HCT116 (cell line): ENCODE data around the gene ST14. TPM values are rescaled to one million over a fixed set of nuclear protein-coding genes. Genes with fewer than 3 reads are reported as not detected.

ENCODE experiments used
- ATAC-seq: fragments of 200-7000 bp; cut with Tn5 transposase; 2 replicates; pipeline ENCODE4 v1.9.1; 2020; ENCODE audit warnings: mild to moderate bottlenecking, moderate library complexity
- BruUV-seq: library from RNA; stranded (reverse); fragments of 400-500 nt; replicated peaks from 2 replicates; lab custom pipeline; 2021; lab: Mats Ljungman, UMichigan
- CTCF ChIA-PET: fragments of 300-600 bp; sonication (Branson Sonifier 250); formaldehyde crosslinking; loops from one replicate; lab custom pipeline; 2021; ENCODE audit warnings: antibody characterized with exemption; lab: Charles Lee
- POLR2A ChIA-PET: fragments of 300-600, 350-600 bp; sonication (Branson Sonifier 250); formaldehyde crosslinking; loops from one replicate; lab custom pipeline; 2021; ENCODE audit warnings: antibody characterized with exemption; lab: Charles Lee
- RAD21 ChIA-PET, 2 experiments: fragments of 300-600 bp; sonication (Branson Sonifier 250); formaldehyde crosslinking; loops; one replicate each; lab custom pipeline; 2023; ENCODE audit warnings: low total read pairs in 2 of 2; ENCODE audit not compliant: uncharacterized antibody in 2 of 2, unreplicated experiment in 2 of 2, low non-redundant PET in 1 of 2; lab: Charles Lee
- DNase-seq: peaks from one replicate; pipeline ENCODE4 v3.0.0-alpha.2; 2010; ENCODE audit warnings: low read depth, low spot score
- H2AFZ ChIP-seq: fragments of 200-600 bp; shearing (Covaris generic), sonication (generic); 2 replicates; pipeline ENCODE4 v1.6.1; 2017; ENCODE audit warnings: low read depth, mixed run types, mixed read lengths, antibody characterized with exemption, low read length; ENCODE audit not compliant: poor library complexity, severe bottlenecking
- H3K27ac ChIP-seq: 2 replicates; pipeline ENCODE4 v1.5.1; 2012; ENCODE audit warnings: low read depth, low read length
- H3K27me3 ChIP-seq: fragments of 200-600 bp; sonication (generic); 2 replicates; pipeline ENCODE4 v1.6.1; 2016; ENCODE audit warnings: mixed run types, low read length, mixed read lengths; ENCODE audit not compliant: insufficient read depth
- H3K36me3 ChIP-seq, 2 experiments: fragments of 200-500 bp in 1 of 2; fragments of 200-600 bp in 1 of 2; sonication (Bioruptor generic) in 1 of 2; sonication (generic) in 1 of 2; 2 replicates each; pipeline versions ENCODE4 v1.5.1 to v1.6.1; 2014 to 2016; ENCODE audit warnings: low read length in 2 of 2, inconsistent platforms in 1 of 2, mixed read lengths in 1 of 2, mixed run types in 1 of 2; ENCODE audit not compliant: insufficient read depth in 2 of 2, control insufficient read depth in 1 of 2
- H3K4me1 ChIP-seq, 2 experiments: fragments of 200-600 bp in 1 of 2; sonication (generic) in 1 of 2; 2 replicates each; pipeline versions ENCODE4 v1.5.1 to v1.6.1; 2012 to 2017; ENCODE audit warnings: low read length in 2 of 2, inconsistent platforms in 1 of 2, mild to moderate bottlenecking in 1 of 2, mixed read lengths in 1 of 2, mixed run types in 1 of 2, moderate library complexity in 1 of 2; ENCODE audit not compliant: insufficient read depth in 2 of 2, control insufficient read depth in 1 of 2
- H3K4me2 ChIP-seq: fragments of 200-600 bp; sonication (generic); 2 replicates; pipeline ENCODE4 v1.6.1; 2017; ENCODE audit warnings: mixed run types, low read length, mixed read lengths
- H3K4me3 ChIP-seq, 2 experiments: fragments of 200-600 bp in 1 of 2; sonication (generic) in 1 of 2; replicated peaks in 1 of 2; 2 replicates each; pipeline ENCODE4 v1.5.1; 2011 to 2016; ENCODE audit warnings: low read length in 2 of 2, control low read depth in 1 of 2, low read depth in 1 of 2, mild to moderate bottlenecking in 1 of 2, mixed read lengths in 1 of 2, mixed run types in 1 of 2
- H3K79me2 ChIP-seq: fragments of 200-600 bp; sonication (generic); 2 replicates; pipeline ENCODE4 v1.6.1; 2017; ENCODE audit warnings: mild to moderate bottlenecking, mixed run types, low read length, moderate library complexity, mixed read lengths; ENCODE audit not compliant: insufficient read depth
- H3K9ac ChIP-seq: fragments of 200-600 bp; sonication (generic); 2 replicates; pipeline ENCODE4 v1.6.1; 2016; ENCODE audit warnings: low read length, mixed read lengths
- H3K9me2 ChIP-seq: fragments of 200-600 bp; sonication (generic), shearing (Covaris generic); 2 replicates; pipeline ENCODE4 v1.6.1; 2017; ENCODE audit warnings: mixed run types, mild to moderate bottlenecking, moderate library complexity; ENCODE audit not compliant: insufficient read depth
- H3K9me3 ChIP-seq, 2 experiments: fragments of 200-500 bp in 1 of 2; fragments of 200-600 bp in 1 of 2; sonication (Bioruptor generic) in 1 of 2; sonication (generic) in 1 of 2; 2 replicates each; pipeline ENCODE4 v1.6.1; 2014 to 2017; ENCODE audit warnings: low read length in 2 of 2, mixed read lengths in 2 of 2, inconsistent platforms in 1 of 2, low read depth in 1 of 2, mild to moderate bottlenecking in 1 of 2, mixed run types in 1 of 2, moderate library complexity in 1 of 2; ENCODE audit not compliant: control insufficient read depth in 1 of 2, insufficient read depth in 1 of 2
- H4K20me1 ChIP-seq: fragments of 200-600 bp; sonication (generic), shearing (Covaris generic); 2 replicates; pipeline ENCODE4 v1.6.1; 2017; ENCODE audit warnings: mixed run types, mild to moderate bottlenecking, moderate library complexity; ENCODE audit not compliant: insufficient read depth
- CEBPB ChIP-seq: IDR thresholded peaks from 2 replicates; pipeline ENCODE4 v1.6.1; 2012; ENCODE audit warnings: low read depth
- CTCF ChIP-seq, 3 experiments: fragments of 200-600 bp in 1 of 3; sonication (generic) in 1 of 3; IDR thresholded peaks in 2 of 3; conservative IDR thresholded peaks in 1 of 3; 2 replicates each; pipeline ENCODE4 v1.5.1; 2012 to 2017; ENCODE audit warnings: low read depth in 2 of 3, low read length in 2 of 3, antibody characterized with exemption in 1 of 3, borderline replicate concordance in 1 of 3, control low read depth in 1 of 3, mild to moderate bottlenecking in 1 of 3, mixed read lengths in 1 of 3, mixed run types in 1 of 3, moderate library complexity in 1 of 3; ENCODE audit not compliant: insufficient read depth in 1 of 3
- EGR1 ChIP-seq: IDR thresholded peaks from 2 replicates; pipeline ENCODE4 v1.6.1; 2012; ENCODE audit warnings: low read depth
- ELF1 ChIP-seq: IDR thresholded peaks from 2 replicates; pipeline ENCODE4 v1.6.1; 2012; ENCODE audit warnings: low read depth, borderline replicate concordance
- EZH2 ChIP-seq: fragments of 200-600 bp; sonication (generic); IDR thresholded peaks from 2 replicates; pipeline ENCODE4 v1.6.1; 2017; ENCODE audit warnings: antibody characterized with exemption, mixed run types
- EZH2phosphoT487 ChIP-seq: fragments of 200-600 bp; IDR thresholded peaks from 2 replicates; pipeline ENCODE4 v1.6.1; 2018; ENCODE audit warnings: antibody characterized with exemption, borderline replicate concordance
- POLR2AphosphoS5 ChIP-seq: IDR thresholded peaks from 2 replicates; pipeline ENCODE4 v1.6.1; 2011; ENCODE audit warnings: mild to moderate bottlenecking, low read depth, low read length, moderate library complexity
- REST ChIP-seq: IDR thresholded peaks from 2 replicates; pipeline ENCODE4 v1.6.1; 2012; ENCODE audit warnings: low read depth
- SIN3A ChIP-seq: IDR thresholded peaks from 2 replicates; pipeline ENCODE4 v1.6.1; 2012; ENCODE audit warnings: low read depth
- SP1 ChIP-seq: IDR thresholded peaks from 2 replicates; pipeline ENCODE4 v1.6.1; 2012; ENCODE audit warnings: low read depth
- YY1 ChIP-seq: IDR thresholded peaks from 2 replicates; pipeline ENCODE4 v1.6.1; 2011; ENCODE audit warnings: low read length, low read depth, moderate library complexity, mild to moderate bottlenecking; ENCODE audit not compliant: insufficient replicate concordance; ENCODE audit errors: extremely low read depth
- ZBTB33 ChIP-seq: IDR thresholded peaks from 2 replicates; pipeline ENCODE4 v1.6.1; 2011; ENCODE audit warnings: mild to moderate bottlenecking, low read length, moderate library complexity; ENCODE audit not compliant: insufficient replicate concordance; ENCODE audit errors: extremely low read depth
- ZFX ChIP-seq: fragments of 450-650 bp; IDR thresholded peaks from 2 replicates; pipeline ENCODE4 v1.6.1; 2017
- ZNF274 ChIP-seq: fragments of 200-500 bp; sonication (Bioruptor generic); IDR thresholded peaks from 2 replicates; pipeline ENCODE4 v1.6.1; 2014; ENCODE audit warnings: mild to moderate bottlenecking, low read depth, low read length, inconsistent platforms
- intact Hi-C: fragments of 100-400 bp; cut with micrococcal nuclease; formaldehyde crosslinking; loops from 2 replicates; pipeline ENCODE4 v1.10.0; 2022
- total RNA-seq: library from RNA; stranded (reverse); gene quantifications from one replicate; pipeline ENCODE4 v1.2.1, GENCODE V29; 2021; ENCODE audit not compliant: unreplicated experiment

ST14 gene
- total RNA-seq, 1 experiment from 2014 or later: 107 TPM

- no peak for TF ChIP-seq EGR1
Measured at GRCh38 chr11:130198964-130199363, 39.4 kb downstream of the ST14 start (continued).

GRCh38 chr11:130199792-130200191 lies 40.2 kb downstream of the ST14 start:
- POLR2A ChIA-PET: no interaction called here
- Histone ChIP-seq H3K27ac (no peak overlapping the region), H3K27me3 (no peaks in the 10 kb centered on the region), H2AFZ (no peak overlapping the region), H3K36me3 (peaks cover 28 to 33% of the 10 kb centered on the region in 2 experiments; a peak in 3 of 4 replicates), H3K79me2 (no peaks in the 10 kb centered on the region), H3K9ac (no peak overlapping the region), H3K4me3 (no peak overlapping the region), H3K4me1 (no peaks in the 10 kb centered on the region), H4K20me1 (no peaks in the 10 kb centered on the region), H3K4me2 (no peak overlapping the region), H3K9me2 (no peaks in the 10 kb centered on the region), H3K9me3 (no peaks in the 10 kb centered on the region)
- ATAC-seq (no peak), DNase-seq (no peak)
- no TSS peak for BruUV-seq
- intact Hi-C loops: no loop called here
- RAD21 ChIA-PET: no interaction called here
- CTCF ChIA-PET: no interaction called here
- TF ChIP-seq ELF1: no peak
- no peak for TF ChIP-seq EZH2
- TF ChIP-seq SP1: no peak
- TF ChIP-seq ZBTB33: no peak
- TF ChIP-seq CTCF (IDR thresholded peaks at IDR 0.05 in 2 of 3, conservative IDR thresholded peaks at IDR 0.05 in 1 of 3; ENCODE audit: borderline replicate concordance in 1 of 3, insufficient read depth in 1 of 3, low read depth in 2 of 3, low read length in 2 of 3): no peak
- no peak for TF ChIP-seq YY1
- no peak for TF ChIP-seq EZH2phosphoT487
- TF ChIP-seq ZFX: no peak
- TF ChIP-seq SIN3A: no peak
- TF ChIP-seq REST: no peak
- TF ChIP-seq POLR2AphosphoS5: no peak
- TF ChIP-seq ZNF274: no peak
- no peak for TF ChIP-seq CEBPB
